ENCODE data around the gene CHPT1.
"Not testable (repeated sequence)": the region's sequence is repeated elsewhere in the genome, so short reads cannot be mapped to it uniquely, and the experiment has no call there.

The CHPT1 gene

DNA sequence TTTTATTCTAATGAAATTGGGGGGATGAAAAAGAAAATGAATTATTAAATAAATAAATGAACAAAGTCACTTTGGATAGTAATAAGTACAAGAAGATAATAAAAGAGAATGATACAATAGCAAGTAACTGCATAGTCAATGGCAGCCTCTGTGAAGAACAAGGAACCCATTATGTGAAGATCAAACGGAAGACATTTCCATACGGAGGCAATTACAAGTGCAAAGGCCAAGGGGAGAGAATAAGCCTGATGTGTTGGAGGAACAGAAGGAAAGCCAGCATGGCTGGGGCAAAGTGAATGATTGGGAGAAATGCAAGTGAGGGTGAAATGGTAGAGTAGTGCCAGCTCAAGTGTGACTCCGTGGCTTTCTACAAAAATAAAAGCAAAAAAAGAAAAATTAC, 43.9 kb upstream of the CHPT1 start:
- no peak for DNase-seq
- H3K4me3 Mint-ChIP-seq = no peak overlapping the region
- no peaks in the 10 kb centered on the region for H3K36me3 Mint-ChIP-seq (ENCODE audit: low read depth)
- H3K27me3 Mint-ChIP-seq (ENCODE audit: low read depth, poor library complexity) = peaks cover 9% of the 10 kb centered on the region
- no peak overlapping the region for H3K27ac Mint-ChIP-seq
- no peaks in the 10 kb centered on the region for H3K4me1 Mint-ChIP-seq
- H3K9me3 Mint-ChIP-seq = no peaks in the 10 kb centered on the region
- TF ChIP-seq, protein P1, sequence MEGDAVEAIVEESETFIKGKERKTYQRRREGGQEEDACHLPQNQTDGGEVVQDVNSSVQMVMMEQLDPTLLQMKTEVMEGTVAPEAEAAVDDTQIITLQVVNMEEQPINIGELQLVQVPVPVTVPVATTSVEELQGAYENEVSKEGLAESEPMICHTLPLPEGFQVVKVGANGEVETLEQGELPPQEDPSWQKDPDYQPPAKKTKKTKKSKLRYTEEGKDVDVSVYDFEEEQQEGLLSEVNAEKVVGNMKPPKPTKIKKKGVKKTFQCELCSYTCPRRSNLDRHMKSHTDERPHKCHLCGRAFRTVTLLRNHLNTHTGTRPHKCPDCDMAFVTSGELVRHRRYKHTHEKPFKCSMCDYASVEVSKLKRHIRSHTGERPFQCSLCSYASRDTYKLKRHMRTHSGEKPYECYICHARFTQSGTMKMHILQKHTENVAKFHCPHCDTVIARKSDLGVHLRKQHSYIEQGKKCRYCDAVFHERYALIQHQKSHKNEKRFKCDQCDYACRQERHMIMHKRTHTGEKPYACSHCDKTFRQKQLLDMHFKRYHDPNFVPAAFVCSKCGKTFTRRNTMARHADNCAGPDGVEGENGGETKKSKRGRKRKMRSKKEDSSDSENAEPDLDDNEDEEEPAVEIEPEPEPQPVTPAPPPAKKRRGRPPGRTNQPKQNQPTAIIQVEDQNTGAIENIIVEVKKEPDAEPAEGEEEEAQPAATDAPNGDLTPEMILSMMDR (IDR thresholded peaks at IDR 0.05) = no peak

DNA sequence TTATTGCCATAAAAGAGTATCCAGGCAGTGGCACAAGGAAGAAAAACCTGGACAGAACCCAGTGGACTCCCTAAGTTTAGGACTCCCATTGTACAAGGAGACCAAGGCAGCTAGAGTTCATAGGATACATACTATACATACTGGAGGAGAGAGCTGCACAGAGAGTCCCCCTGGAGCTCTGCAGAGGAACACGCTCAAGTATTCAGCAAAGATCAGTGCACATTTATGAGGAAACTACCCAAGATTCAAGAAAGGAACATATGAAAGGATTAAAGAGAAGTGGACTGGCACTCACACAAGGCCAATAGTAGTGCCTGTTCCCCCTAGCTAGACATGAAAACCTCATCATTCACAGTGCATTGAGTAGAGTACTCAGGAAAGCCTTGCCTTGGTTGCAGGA, 43.0 kb upstream of the CHPT1 start:
- Mint-ChIP-seq H3K4me3 (no peak overlapping the region), H3K36me3 (ENCODE audit: low read depth) (no peaks in the 10 kb centered on the region), H3K27ac (no peak overlapping the region), H3K27me3 (ENCODE audit: low read depth, poor library complexity) (peaks cover 9% of the 10 kb centered on the region), H3K4me1 (no peaks in the 10 kb centered on the region), H3K9me3 (no peaks in the 10 kb centered on the region)
- no peak for DNase-seq
- TF ChIP-seq, protein P1 (IDR thresholded peaks at IDR 0.05) = no peak

DNA sequence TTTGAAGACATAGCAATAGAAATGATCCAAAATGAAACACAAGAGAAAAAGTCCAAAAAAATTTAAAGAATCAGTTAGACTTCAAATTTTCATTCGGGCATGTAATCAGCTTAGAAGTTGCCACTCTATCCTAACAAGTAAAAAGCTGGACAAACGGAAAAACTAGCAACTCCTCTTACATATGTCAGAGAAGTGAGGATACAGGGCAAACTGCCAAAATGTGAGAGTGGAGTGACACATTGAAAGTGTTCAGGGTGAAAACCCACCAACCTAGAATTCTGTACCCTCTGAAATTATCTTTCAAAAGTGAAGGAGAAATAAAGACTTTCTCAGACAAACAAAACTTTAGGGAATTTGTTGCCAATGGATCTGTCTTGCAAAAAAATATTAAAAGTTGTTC, 42.0 kb upstream of the CHPT1 start:
- no peak for DNase-seq

DNA sequence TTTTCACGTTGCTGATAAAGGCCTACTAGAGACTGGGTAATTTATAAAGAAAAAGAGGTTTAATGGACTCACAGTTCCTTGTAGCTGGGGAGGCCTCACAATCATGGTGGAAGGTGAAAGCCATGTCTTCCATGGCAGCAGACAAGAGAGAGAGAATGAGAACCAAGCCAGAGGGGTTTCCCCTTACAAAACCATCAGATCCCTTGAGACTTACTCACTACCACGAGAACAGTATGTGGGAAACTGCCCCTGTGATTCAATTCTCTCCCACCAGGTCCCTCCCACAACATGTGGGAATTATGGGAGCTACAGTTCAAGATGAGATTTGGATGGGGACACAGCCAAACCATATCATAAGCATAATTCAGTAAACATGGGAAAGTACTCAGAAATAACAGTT, 36.8 kb upstream of the CHPT1 start:
- not testable (repeated sequence) for H3K27me3 Mint-ChIP-seq (ENCODE audit: low read depth, poor library complexity); DNase-seq; H3K36me3 Mint-ChIP-seq (ENCODE audit: low read depth); H3K4me1 Mint-ChIP-seq; H3K4me3 Mint-ChIP-seq; H3K27ac Mint-ChIP-seq; H3K9me3 Mint-ChIP-seq

More for the DNA sequence above, 42.0 kb upstream of the CHPT1 start:
- Mint-ChIP-seq H3K4me3 (no peak overlapping the region), H3K9me3 (no peaks in the 10 kb centered on the region), H3K36me3 (ENCODE audit: low read depth) (no peaks in the 10 kb centered on the region), H3K4me1 (no peaks in the 10 kb centered on the region), H3K27me3 (ENCODE audit: low read depth, poor library complexity) (peaks cover 9% of the 10 kb centered on the region), H3K27ac (no peak overlapping the region)
- TF ChIP-seq, protein P1 (IDR thresholded peaks at IDR 0.05) = no peak

DNA sequence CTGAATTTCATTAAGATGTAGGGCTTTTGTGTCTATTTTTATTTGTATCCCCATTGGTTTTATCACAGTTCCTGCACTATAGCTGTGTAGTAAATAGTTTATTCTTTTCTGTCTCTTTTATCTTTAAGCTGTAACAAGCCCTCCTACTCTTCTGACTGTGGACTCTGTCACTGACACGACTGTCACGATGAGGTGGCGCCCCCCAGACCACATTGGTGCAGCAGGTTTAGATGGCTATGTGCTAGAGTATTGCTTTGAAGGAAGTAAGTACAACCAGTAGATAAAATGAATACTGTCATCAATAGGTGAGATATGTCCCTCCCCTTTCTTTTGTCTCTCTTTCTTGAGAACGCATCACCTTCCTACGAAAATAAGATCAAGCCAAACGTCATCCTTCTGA, 34.1 kb upstream of the CHPT1 start:
- Mint-ChIP-seq H3K9me3 (no peaks in the 10 kb centered on the region), H3K4me1 (peaks cover 10% of the 10 kb centered on the region), H3K27ac (no peak overlapping the region), H3K36me3 (ENCODE audit: low read depth) (no peaks in the 10 kb centered on the region), H3K27me3 (ENCODE audit: low read depth, poor library complexity) (peaks cover 18% of the 10 kb centered on the region), H3K4me3 (no peak overlapping the region)
- DNase-seq = no peak
- TF ChIP-seq, protein P1 (IDR thresholded peaks at IDR 0.05) = no peak

DNA sequence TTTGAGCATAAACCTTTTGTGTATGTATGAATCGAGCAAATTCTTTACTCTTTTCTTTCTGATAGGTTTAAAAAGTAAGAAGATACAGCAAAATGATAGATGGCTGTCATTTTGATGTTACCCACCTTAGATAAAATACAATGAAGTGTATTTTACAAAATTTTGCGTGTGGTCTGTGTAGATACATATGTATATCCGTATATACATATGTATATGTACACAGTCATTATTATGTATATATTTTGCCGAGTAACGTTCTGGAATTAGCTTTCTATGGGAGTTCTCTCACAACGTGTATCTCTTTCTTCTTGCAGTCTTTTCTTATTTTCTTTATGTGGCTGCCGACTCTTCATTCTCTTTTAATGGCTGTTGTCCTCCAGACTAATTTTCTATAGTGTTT, 32.4 kb upstream of the CHPT1 start:
- no peaks in the 10 kb centered on the region for H3K36me3 Mint-ChIP-seq (ENCODE audit: low read depth)
- peaks cover 18% of the 10 kb centered on the region for H3K27me3 Mint-ChIP-seq (ENCODE audit: low read depth, poor library complexity)

More for the DNA sequence above, 32.4 kb upstream of the CHPT1 start:
- Mint-ChIP-seq H3K9me3 (no peaks in the 10 kb centered on the region), H3K27ac (no peak overlapping the region), H3K4me3 (no peak overlapping the region), H3K4me1 (peaks cover 10% of the 10 kb centered on the region)
- TF ChIP-seq, protein P1 (IDR thresholded peaks at IDR 0.05) = no peak
- no peak for DNase-seq
